SK-N-SH (cell line): ENCODE data around the gene KCNN3. TPM values are rescaled to one million over a fixed set of nuclear protein-coding genes. Genes with fewer than 3 reads are reported as not detected.

Experiments used
- CTCF ChIA-PET: fragments of 300-600, 350-600 bp; formaldehyde crosslinking; extraction: SDS; loops from one replicate; lab custom pipeline; 2021; lab: Yijun Ruan, JAX
- POLR2A ChIA-PET: fragments of 350-600 bp; sonication (Branson Sonifier 250); formaldehyde crosslinking; extraction: SDS; loops from one replicate; lab custom pipeline; 2020; ENCODE audit warnings: antibody characterized with exemption, inconsistent platforms; lab: Yijun Ruan, JAX
- DNase-seq: peaks from one replicate; pipeline ENCODE4 v3.0.0; 2012
- H2AFZ ChIP-seq: fragments of 200-600 bp; sonication (generic); 2 replicates; pipeline ENCODE4 v1.8.1; 2016; ENCODE audit warnings: antibody characterized with exemption, mild to moderate bottlenecking, low read depth
- H3F3A ChIP-seq: fragments of 200-600 bp; sonication (generic); replicated peaks from 2 replicates; pipeline ENCODE3; 2016; ENCODE audit warnings: antibody characterized with exemption, mild to moderate bottlenecking; ENCODE audit not compliant: insufficient read depth
- H3K27ac ChIP-seq, 2 experiments: fragments of 200-500 bp in 1 of 2; fragments of 200-600 bp in 1 of 2; sonication (Bioruptor generic) in 1 of 2; sonication (generic), shearing (Covaris generic) in 1 of 2; 2 replicates each; pipeline versions ENCODE4 v1.5.1 to v1.6.1; 2014 to 2016; ENCODE audit warnings: low read depth in 2 of 2, inconsistent platforms in 1 of 2, low read length in 1 of 2, mild to moderate bottlenecking in 1 of 2, mixed read lengths in 1 of 2
- H3K27me3 ChIP-seq: fragments of 200-600 bp; sonication (generic), shearing (Covaris generic); 2 replicates; pipeline ENCODE4 v1.6.1; 2016; ENCODE audit warnings: mixed run types; ENCODE audit not compliant: insufficient read depth
- H3K36me3 ChIP-seq, 2 experiments: fragments of 200-500 bp in 1 of 2; fragments of 200-600 bp in 1 of 2; sonication (Bioruptor generic) in 1 of 2; sonication (generic) in 1 of 2; replicated peaks in 1 of 2; 2 replicates each; pipeline versions ENCODE3 to v1.5.1; 2014 to 2016; ENCODE audit warnings: low read length in 1 of 2, mild to moderate bottlenecking in 1 of 2; ENCODE audit not compliant: insufficient read depth in 2 of 2, control insufficient read depth in 1 of 2
- H3K4me1 ChIP-seq, 2 experiments: fragments of 200-500 bp in 1 of 2; fragments of 200-600 bp in 1 of 2; sonication (Bioruptor generic) in 1 of 2; sonication (generic), shearing (Covaris generic) in 1 of 2; 2 replicates each; pipeline versions ENCODE4 v1.5.1 to v1.6.1; 2014 to 2016; ENCODE audit warnings: low read depth in 1 of 2, low read length in 1 of 2, mixed run types in 1 of 2; ENCODE audit not compliant: insufficient read depth in 2 of 2, control insufficient read depth in 1 of 2
- H3K4me2 ChIP-seq: fragments of 200-600 bp; sonication (generic), shearing (Covaris generic); 2 replicates; pipeline ENCODE4 v1.6.1; 2017; ENCODE audit warnings: mixed run types
- H3K4me3 ChIP-seq, 2 experiments: fragments of 200-500 bp in 1 of 2; fragments of 200-600 bp in 1 of 2; sonication (Bioruptor generic) in 1 of 2; sonication (generic), shearing (Covaris generic) in 1 of 2; 2 replicates each; pipeline versions ENCODE4 v1.5.1 to v1.8.1; 2014 to 2016; ENCODE audit warnings: low read depth in 2 of 2, inconsistent platforms in 1 of 2, low read length in 1 of 2, mild to moderate bottlenecking in 1 of 2, mixed read lengths in 1 of 2, moderate library complexity in 1 of 2
- H3K79me2 ChIP-seq: fragments of 200-600 bp; sonication (generic); 2 replicates; pipeline ENCODE4 v1.8.1; 2017; ENCODE audit warnings: mild to moderate bottlenecking; ENCODE audit not compliant: insufficient read depth
- H3K9ac ChIP-seq: fragments of 200-600 bp; sonication (generic); 2 replicates; pipeline ENCODE4 v1.6.1; 2017; ENCODE audit warnings: mixed run types
- H3K9me2 ChIP-seq: fragments of 200-600 bp; sonication (generic); 2 replicates; pipeline ENCODE4 v1.6.1; 2017; ENCODE audit warnings: mixed run types
- H3K9me3 ChIP-seq: fragments of 200-600 bp; sonication (generic); 2 replicates; pipeline ENCODE4 v1.6.1; 2017; ENCODE audit warnings: mixed run types, mild to moderate bottlenecking, moderate library complexity
- H4K20me1 ChIP-seq: fragments of 200-600 bp; sonication (generic); 2 replicates; pipeline ENCODE4 v1.6.1; 2017; ENCODE audit warnings: mild to moderate bottlenecking, mixed run types; ENCODE audit not compliant: insufficient read depth
- ELF1 ChIP-seq: IDR thresholded peaks from 2 replicates; pipeline ENCODE4 v1.4.0; 2012
- FOSL2 ChIP-seq: IDR thresholded peaks from 2 replicates; pipeline ENCODE4 v1.4.0; 2012; ENCODE audit warnings: low read depth, mild to moderate bottlenecking, moderate library complexity, borderline replicate concordance
- FOXJ3 ChIP-seq: sonication (generic); formaldehyde crosslinking; IDR thresholded peaks from 2 replicates; pipeline ENCODE4 v1.5.1; 2020; ENCODE audit warnings: mild to moderate bottlenecking, missing genetic modification reagents
- GABPA ChIP-seq: IDR thresholded peaks from 2 replicates; pipeline ENCODE4 v1.4.0; 2012; ENCODE audit warnings: low read depth, mild to moderate bottlenecking
- MEF2A ChIP-seq: IDR thresholded peaks from 2 replicates; pipeline ENCODE4 v1.4.0; 2012; ENCODE audit warnings: low read depth, borderline replicate concordance
- MXI1 ChIP-seq: IDR thresholded peaks from 2 replicates; pipeline ENCODE4 v1.6.1; 2012; ENCODE audit warnings: mild to moderate bottlenecking, low read depth, low read length, improper control_type of control experiment
- NRF1 ChIP-seq: IDR thresholded peaks from 2 replicates; pipeline ENCODE4 v1.6.1; 2012; ENCODE audit warnings: low read depth, mild to moderate bottlenecking, low read length
- RFX5 ChIP-seq: IDR thresholded peaks from 2 replicates; pipeline ENCODE4 v1.6.1; 2012; ENCODE audit warnings: mild to moderate bottlenecking, improper control_type of control experiment, low read length
- SIN3A ChIP-seq: IDR thresholded peaks from 2 replicates; pipeline ENCODE4 v1.6.1; 2012; ENCODE audit warnings: low read depth, mild to moderate bottlenecking, low read length, moderate library complexity, borderline replicate concordance
- SMC3 ChIP-seq: IDR thresholded peaks from 2 replicates; pipeline ENCODE4 v1.6.1; 2012; ENCODE audit warnings: low read depth, low read length, improper control_type of control experiment
- TEAD4 ChIP-seq: IDR thresholded peaks from 2 replicates; pipeline ENCODE4 v1.4.0; 2012; ENCODE audit warnings: mild to moderate bottlenecking, borderline replicate concordance; ENCODE audit not compliant: insufficient read depth
- WGBS: methylation state at CpG from one replicate; pipeline ENCODE4 v1.1.6; 2017; ENCODE audit warnings: low lambda C conversion rate; 5-methylcytosine and 5-hydroxymethylcytosine counted together
- polyA plus RNA-seq, 3 experiments: library from polyadenylated mRNA; depleted of rRNA; stranded (reverse); fragments of >200 nt; gene quantifications; 2 replicates each; pipeline ENCODE4 v1.2.3, GENCODE V29; 2012
- TF ChIP-seq, protein P1 (sequence below): IDR thresholded peaks from 2 replicates; pipeline ENCODE4 v1.4.0; 2012; ENCODE audit warnings: low read depth, borderline replicate concordance
- TF ChIP-seq, protein P2 (sequence below): fragments of 150-350 bp; IDR thresholded peaks from 2 replicates; pipeline ENCODE4 v1.6.1; 2016; ENCODE audit warnings: mild to moderate bottlenecking, low read depth, low read length
- TF ChIP-seq, protein P3 (sequence below): IDR thresholded peaks from 2 replicates; pipeline ENCODE4; 2012
- TF ChIP-seq, protein P4 (sequence below): IDR thresholded peaks from 2 replicates; pipeline ENCODE4 v1.4.0; 2012; ENCODE audit warnings: low read depth, borderline replicate concordance

KCNN3 gene
- polyA plus RNA-seq, 1 of the 3 experiments (the other 2 are of a cell fraction), result 0.16 TPM

DNA sequence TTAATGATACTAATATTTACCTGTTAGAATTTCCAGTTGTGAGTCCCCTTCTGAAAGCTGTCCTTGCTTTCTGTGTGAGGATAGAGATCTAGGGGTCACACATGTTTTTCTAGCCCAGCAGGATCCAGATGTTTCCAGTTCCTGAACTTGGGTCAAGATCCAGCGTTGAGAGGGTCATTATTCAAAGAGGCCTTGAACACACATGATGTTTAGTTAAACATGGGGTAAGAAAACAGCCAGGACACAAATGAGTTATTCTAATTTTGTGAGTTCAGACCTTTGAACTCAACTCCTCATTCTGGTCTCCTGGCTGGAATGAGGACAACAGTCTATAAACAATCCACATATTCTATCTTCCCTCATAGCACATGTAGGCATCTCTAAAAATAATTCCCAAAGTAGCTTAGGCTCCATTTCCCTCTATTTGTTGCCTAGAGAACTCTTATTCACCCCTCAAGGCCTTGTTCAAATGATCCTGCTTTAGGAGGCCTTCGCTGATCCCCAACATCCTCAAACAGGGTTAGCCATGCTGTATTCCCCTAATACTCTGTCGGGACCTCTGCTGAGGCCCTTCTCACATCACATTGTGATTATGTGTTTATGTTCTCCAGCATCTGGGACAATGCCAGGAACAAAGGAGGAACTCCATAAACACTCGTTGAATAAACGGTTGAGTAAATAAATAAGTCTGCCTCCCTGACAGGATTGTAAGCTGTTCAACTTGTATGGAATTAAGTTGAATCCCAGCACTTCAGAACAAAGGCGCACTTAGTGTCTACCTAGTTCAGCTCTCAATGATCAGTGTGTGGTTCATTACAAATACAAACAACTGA, 15.0 kb upstream of the KCNN3 start:
- Histone ChIP-seq H3K9me3 (no peaks in the 10 kb centered on the region), H3K27me3 (peaks cover 18% of the 10 kb centered on the region), H3K4me2 (no peak overlapping the region), H3K27ac (no peak overlapping the region), H3K4me1 (peaks cover 0 to 8% of the 10 kb centered on the region in 2 experiments; a peak in 1 of 4 replicates), H4K20me1 (no peaks in the 10 kb centered on the region), H3K79me2 (no peaks in the 10 kb centered on the region), H3K9me2 (no peaks in the 10 kb centered on the region), H3K36me3 (no peaks in the 10 kb centered on the region), H2AFZ (no peak overlapping the region)
- WGBS, result 75% methylated on average over 6 of the region's 6 CpGs
- DNase-seq, result no peak
- CTCF ChIA-PET, result interaction anchor here (1.1 to 5.5 kb wide), 3 partner anchors 125 to 216 kb away, joined by 3 to 47 read pairs (median 4); no protein-coding TSS in a partner anchor
- no peak for TF ChIP-seq ELF1
- TF ChIP-seq SIN3A, result no peak
- TF ChIP-seq, protein P1, sequence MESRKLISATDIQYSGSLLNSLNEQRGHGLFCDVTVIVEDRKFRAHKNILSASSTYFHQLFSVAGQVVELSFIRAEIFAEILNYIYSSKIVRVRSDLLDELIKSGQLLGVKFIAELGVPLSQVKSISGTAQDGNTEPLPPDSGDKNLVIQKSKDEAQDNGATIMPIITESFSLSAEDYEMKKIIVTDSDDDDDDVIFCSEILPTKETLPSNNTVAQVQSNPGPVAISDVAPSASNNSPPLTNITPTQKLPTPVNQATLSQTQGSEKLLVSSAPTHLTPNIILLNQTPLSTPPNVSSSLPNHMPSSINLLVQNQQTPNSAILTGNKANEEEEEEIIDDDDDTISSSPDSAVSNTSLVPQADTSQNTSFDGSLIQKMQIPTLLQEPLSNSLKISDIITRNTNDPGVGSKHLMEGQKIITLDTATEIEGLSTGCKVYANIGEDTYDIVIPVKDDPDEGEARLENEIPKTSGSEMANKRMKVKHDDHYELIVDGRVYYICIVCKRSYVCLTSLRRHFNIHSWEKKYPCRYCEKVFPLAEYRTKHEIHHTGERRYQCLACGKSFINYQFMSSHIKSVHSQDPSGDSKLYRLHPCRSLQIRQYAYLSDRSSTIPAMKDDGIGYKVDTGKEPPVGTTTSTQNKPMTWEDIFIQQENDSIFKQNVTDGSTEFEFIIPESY, result no peak
- no peak for TF ChIP-seq MXI1
- no peak for TF ChIP-seq NRF1
- no peak for TF ChIP-seq MEF2A
- no peak for TF ChIP-seq TEAD4
- no peak for TF ChIP-seq RFX5
- no peak for TF ChIP-seq FOSL2
- TF ChIP-seq, all 33 proteins: peak for 0
- Histone ChIP-seq H3F3A (no peaks in the 10 kb centered on the region), H3K9ac (no peak overlapping the region), H3K4me3 (no peak overlapping the region)
- POLR2A ChIA-PET, result no interaction called here

DNA sequence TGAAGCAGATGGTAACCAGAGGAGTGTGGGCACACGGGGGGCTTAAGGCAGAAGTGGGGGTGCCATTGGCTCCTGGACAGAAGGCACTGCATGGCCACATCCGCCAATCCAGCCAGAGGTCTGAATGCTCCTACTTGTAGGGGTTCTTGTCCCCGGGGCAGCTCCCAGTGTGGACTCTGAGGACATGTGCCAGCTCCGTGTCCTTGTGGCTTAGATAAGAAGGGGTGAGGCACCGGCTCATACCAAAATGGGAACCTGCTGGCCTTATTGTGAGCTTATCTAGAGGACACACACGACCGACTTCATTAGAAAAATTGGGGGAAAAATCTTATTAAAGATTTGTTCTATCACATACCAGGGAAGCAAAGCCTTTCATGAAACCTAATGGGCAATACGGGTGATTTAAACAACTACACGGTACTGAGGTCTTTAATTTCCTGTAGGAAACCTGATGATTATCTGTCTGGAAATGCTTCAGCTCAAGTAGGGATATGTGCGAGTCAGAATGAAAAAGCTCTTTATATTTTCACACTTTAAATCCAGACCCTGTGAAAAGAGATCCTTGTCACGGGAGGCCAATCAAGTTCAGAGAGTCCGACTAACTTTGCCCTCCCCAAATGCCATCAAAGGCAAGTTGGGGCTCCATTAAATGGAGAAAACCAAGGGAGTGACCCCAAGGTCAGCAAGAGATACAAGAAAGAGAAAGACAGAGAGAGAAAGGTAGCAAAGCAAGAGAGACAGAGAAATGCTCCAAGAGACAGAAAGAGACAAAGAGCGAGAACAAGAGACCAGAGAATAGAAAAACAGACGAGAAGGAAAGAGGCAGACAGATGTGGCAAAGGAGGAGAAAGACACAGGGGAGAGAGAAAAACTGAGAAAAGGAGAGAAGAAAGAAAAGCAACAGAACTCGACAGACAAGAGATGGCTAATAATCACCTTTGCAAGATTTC, 14.1 kb upstream of the KCNN3 start:
- H4K20me1 ChIP-seq, result no peaks in the 10 kb centered on the region
- H3K4me2 ChIP-seq, result no peak overlapping the region
- peaks cover 0 to 8% of the 10 kb centered on the region in 2 experiments; a peak in 1 of 4 replicates for H3K4me1 ChIP-seq
- H3F3A ChIP-seq, result no peaks in the 10 kb centered on the region
- TF ChIP-seq, protein P2, sequence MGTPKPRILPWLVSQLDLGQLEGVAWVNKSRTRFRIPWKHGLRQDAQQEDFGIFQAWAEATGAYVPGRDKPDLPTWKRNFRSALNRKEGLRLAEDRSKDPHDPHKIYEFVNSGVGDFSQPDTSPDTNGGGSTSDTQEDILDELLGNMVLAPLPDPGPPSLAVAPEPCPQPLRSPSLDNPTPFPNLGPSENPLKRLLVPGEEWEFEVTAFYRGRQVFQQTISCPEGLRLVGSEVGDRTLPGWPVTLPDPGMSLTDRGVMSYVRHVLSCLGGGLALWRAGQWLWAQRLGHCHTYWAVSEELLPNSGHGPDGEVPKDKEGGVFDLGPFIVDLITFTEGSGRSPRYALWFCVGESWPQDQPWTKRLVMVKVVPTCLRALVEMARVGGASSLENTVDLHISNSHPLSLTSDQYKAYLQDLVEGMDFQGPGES, result no peak
- no peak for TF ChIP-seq FOXJ3 (CRISPR knock-in tag)
- TF ChIP-seq, protein P3, sequence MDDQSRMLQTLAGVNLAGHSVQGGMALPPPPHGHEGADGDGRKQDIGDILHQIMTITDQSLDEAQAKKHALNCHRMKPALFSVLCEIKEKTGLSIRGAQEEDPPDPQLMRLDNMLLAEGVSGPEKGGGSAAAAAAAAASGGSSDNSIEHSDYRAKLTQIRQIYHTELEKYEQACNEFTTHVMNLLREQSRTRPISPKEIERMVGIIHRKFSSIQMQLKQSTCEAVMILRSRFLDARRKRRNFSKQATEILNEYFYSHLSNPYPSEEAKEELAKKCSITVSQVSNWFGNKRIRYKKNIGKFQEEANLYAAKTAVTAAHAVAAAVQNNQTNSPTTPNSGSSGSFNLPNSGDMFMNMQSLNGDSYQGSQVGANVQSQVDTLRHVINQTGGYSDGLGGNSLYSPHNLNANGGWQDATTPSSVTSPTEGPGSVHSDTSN, result no peak
- no peak for TF ChIP-seq NRF1
- no peak for TF ChIP-seq TEAD4
- TF ChIP-seq, protein P4, sequence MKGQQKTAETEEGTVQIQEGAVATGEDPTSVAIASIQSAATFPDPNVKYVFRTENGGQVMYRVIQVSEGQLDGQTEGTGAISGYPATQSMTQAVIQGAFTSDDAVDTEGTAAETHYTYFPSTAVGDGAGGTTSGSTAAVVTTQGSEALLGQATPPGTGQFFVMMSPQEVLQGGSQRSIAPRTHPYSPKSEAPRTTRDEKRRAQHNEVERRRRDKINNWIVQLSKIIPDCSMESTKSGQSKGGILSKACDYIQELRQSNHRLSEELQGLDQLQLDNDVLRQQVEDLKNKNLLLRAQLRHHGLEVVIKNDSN, result no peak
- no peak for TF ChIP-seq GABPA
- no peak for TF ChIP-seq SMC3
- TF ChIP-seq, protein P1, result no peak
- 68% methylated on average over 13 of the region's 15 CpGs for WGBS
- H3K4me3 ChIP-seq, result no peak overlapping the region
- H3K9ac ChIP-seq, result no peak overlapping the region
- H3K9me3 ChIP-seq, result no peaks in the 10 kb centered on the region
- no peak overlapping the region for H2AFZ ChIP-seq
- CTCF ChIA-PET, result interaction anchor here (1.1 to 5.5 kb wide), 4 partner anchors 123 to 215 kb away, joined by 3 to 47 read pairs (median 4); no protein-coding TSS in a partner anchor
- no peak overlapping the region for H3K27ac ChIP-seq
- no peaks in the 10 kb centered on the region for H3K36me3 ChIP-seq
- H3K27me3 ChIP-seq, result peaks cover 13% of the 10 kb centered on the region
- no peaks in the 10 kb centered on the region for H3K9me2 ChIP-seq
- no peaks in the 10 kb centered on the region for H3K79me2 ChIP-seq
- POLR2A ChIA-PET, result no interaction called here
- no peak for DNase-seq
